NCI-H460 (cell line): ENCODE measurements around the gene MRPS15. TPM values are rescaled to one million over a fixed set of nuclear protein-coding genes. Genes with fewer than 3 reads are reported as not detected.

Experiments used
- DNase-seq: peaks from one replicate; pipeline ENCODE4 v3.0.0-alpha.2; 2016; ENCODE audit warnings: low read depth; ENCODE audit errors: extremely low read depth
- small RNA-seq, 2 experiments: library from RNA; depleted of rRNA; stranded (forward); fragments of <200 nt; gene quantifications; one replicate each; pipeline ENCODE3, GENCODE V24; 2014
- total RNA-seq: library from RNA; depleted of rRNA; stranded (reverse); fragments of >200 nt; shearing (Covaris generic); gene quantifications from 2 replicates; pipeline ENCODE4 v1.2.3, GENCODE V29; 2014; rRNA removed

The MRPS15 gene
- total RNA-seq, 1 experiment from 2014 or later, result 139 TPM

GRCh38 chr1:36432616-36433015, 31.6 kb downstream of the MRPS15 start:
- DNase-seq, result no peak

DNA sequence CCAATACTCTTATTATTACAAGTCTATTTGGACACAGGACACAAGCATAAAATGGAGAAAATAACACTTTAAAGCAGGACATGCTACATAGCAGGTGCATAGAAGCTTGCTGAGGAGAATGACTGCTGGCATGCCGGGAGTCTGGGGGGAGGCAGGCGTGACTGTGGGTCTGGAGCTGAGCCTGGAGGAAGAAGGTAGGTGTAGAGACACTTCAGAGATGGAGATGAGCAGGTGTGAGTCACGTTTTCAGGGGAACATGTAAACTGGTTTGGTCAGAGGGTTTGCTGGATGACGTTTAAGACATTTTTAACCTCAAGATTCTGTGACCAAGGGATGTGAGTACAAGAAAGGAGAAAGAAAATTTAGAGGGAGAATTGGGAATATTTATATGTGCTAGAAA, 38.4 kb downstream of the MRPS15 start:
- no peak for DNase-seq

GRCh38 chr1:36421649-36422048, 42.5 kb downstream of the MRPS15 start:
- DNase-seq, result no peak

- peak; percentile 75 for DNase-seq
These were observed 43.3 kb downstream of the MRPS15 start for GRCh38 chr1:36420836-36421317.

- no peak for DNase-seq
These were observed 43.8 kb downstream of the MRPS15 start for GRCh38 chr1:36420409-36420808.

GRCh38 chr1:36419569-36419968, 44.6 kb downstream of the MRPS15 start:
- DNase-seq, result no peak

GRCh38 chr1:36419140-36419539, 45.0 kb downstream of the MRPS15 start:
- no peak for DNase-seq

DNA sequence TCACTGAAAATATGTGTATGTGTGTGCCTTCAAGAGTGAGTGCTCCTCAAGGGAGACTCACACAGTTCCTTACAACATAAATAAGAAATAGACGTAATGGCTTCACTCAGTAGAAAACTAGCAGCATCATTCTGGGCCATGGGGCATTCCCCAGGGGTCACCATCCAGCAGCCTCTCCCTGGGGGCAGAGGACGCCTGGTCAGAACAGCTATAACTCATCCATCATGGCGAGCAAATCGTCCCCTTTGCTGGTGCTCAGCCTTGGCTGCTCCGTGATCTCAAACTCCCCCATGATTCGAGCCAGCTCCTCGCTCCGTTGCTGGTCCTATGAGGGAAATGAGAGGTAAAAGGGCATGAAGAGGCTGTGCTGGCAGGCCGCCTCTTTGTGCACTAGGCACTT, 46.3 kb downstream of the MRPS15 start:
- DNase-seq, result no peak

- DNase-seq, result no peak
These were observed 48.4 kb downstream of the MRPS15 start for GRCh38 chr1:36415661-36416326.

GRCh38 chr1:36414384-36414783, 49.8 kb downstream of the MRPS15 start:
- DNase-seq, result no peak

DNA sequence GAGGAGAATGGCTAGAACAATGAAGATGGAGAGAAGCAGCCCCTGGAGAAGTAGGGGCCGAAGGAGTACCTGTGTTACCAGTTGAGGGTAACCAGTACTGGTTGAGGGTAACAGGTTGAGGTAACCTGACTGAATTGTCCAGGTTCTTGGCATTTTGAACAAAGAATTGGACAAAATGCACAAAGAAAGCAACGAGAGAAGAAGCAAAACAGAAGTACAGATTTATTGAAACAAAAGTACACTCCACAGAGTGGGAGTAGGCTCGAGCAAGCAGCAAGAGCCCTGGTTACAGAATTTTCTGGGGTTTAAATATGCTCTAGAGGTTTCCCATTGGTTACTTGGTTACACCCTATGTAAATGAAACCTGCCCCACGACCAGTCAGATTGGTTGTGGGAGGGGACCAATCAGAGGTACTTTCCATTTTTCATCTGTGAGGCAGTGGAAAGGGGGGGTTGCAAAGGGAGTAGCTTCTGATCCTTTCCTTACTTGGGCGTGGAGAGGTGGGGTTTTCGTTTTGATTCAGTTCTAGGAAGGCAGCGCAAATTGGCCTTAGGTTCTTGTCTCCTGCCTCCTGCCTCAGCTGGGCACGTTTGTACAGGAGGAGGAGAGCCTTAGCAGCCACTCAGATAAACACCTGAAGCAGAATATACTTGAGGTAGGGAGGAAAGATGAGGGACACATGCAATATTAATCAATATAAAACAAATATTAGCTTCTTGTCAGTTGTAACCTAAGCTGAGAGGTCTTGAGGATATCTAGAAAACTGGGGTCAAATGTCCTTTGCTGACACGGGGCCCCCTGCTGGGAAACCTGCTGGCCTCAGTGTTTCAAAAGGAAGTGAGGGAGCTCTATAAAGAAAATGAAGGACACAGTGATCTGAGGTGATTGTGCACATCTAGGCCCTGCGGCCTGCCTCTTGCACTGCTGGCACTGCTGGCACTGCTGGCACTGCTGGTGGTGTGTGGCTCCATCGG, 52.2 kb downstream of the MRPS15 start:
- peak; percentile 55 for DNase-seq

GRCh38 chr1:36408479-36408878, 55.7 kb downstream of the MRPS15 start:
- DNase-seq, result no peak

DNA sequence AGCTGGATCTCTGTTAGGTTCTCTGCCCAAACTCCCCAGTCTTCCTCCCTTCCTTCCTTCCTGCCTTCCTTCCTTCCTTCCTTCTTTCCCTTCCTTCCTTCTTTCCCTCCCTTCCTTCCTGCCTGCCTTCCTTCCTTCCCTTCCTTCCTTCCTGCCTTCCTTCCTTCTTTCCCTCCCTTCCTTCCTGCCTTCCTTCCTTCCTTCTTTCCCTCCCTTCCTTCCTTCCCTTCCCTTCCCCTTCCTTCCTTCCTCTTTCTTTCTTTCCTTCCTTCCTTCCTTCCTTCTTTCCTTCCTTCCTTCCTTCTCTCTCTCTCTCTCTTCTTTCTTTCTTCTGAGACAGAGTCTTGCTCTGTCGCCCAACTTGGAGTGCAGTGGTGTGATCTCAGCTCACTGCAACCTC, 57.7 kb downstream of the MRPS15 start:
- DNase-seq, result no peak

Small RNA genes within 50 kb of the gene (small RNA-seq; reads per million reads assigned to genes)
- gene SNORA63C, result 0 to 0.15 reads per million in 2 experiments

Other genes starting within 250 kb of the MRPS15 start
- gene THRAP3, start 239.9 kb downstream of the MRPS15 start, total RNA-seq, result 59.9 and 67.7 TPM in 2 replicates
- gene SH3D21, start 158.0 kb downstream of the MRPS15 start, total RNA-seq, result 1.3 and 1.5 TPM in 2 replicates
- gene EVA1B, start 140.7 kb downstream of the MRPS15 start, total RNA-seq, result 1.6 and 2.9 TPM in 2 replicates
- 12.2 and 12.5 TPM in 2 replicates for gene STK40, start 78.5 kb downstream of the MRPS15 start, total RNA-seq
- 10.8 and 12.8 TPM in 2 replicates for gene LSM10, start 66.5 kb downstream of the MRPS15 start, total RNA-seq
- gene OSCP1, start 13.9 kb downstream of the MRPS15 start, total RNA-seq, result 6.0 and 6.8 TPM in 2 replicates
- gene CSF3R, start 18.5 kb upstream of the MRPS15 start, total RNA-seq, result 0.20 TPM in 1 of 2 replicates, not detected in the other